ENCODE results near the gene SCGB3A1. TPM values are rescaled to one million over a fixed set of nuclear protein-coding genes. Genes with fewer than 3 reads are reported as not detected.

SCGB3A1 gene
- total RNA-seq, 1 experiment from 2014 or later, result not detected

DNA sequence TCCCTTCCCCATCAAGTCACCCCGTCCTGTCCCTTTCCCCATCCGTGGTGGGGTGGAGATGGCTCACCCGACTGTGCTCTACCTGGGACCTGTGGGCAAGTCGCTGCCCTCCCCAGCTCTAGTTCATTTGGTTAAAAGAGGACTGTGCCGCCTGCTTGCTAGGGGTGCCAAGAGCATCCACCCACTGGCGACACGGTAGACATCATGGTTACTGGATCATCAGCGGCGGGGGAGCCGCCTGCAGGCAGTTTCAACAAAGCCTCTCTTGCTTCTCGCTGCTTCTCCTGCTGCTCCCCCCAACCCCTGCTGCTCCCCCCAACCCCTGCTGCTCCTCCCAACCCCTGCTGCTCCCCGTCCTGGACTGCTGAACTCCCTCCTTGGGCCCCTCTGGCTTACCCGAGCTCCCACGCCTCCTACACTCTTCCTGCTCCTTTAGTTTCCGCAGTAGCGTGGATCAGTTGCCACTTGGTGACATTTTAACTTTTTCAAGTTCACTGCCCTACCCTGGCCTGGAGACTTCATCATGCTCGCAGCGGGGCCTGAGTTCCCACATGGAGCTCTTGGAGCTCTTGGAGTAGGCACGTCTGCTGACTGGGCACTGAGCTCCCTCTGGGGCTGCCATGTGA, 22.0 kb upstream of the SCGB3A1 start:
- no peaks in the 10 kb centered on the region for H3K9me3 ChIP-seq (ENCODE audit: low read length)
- ATAC-seq (no peak), DNase-seq (no peak)
- ChIA-PET CTCF (no interaction called here), POLR2A (ENCODE audit: unreplicated experiment) (no interaction called here)
- intact Hi-C loops (cut with micrococcal nuclease), result no loop called here
- no peaks in the 10 kb centered on the region for H3K9me2 ChIP-seq (replicated peaks; ENCODE audit: low read length)
- peaks cover 7% of the 10 kb centered on the region for H3K27me3 ChIP-seq (ENCODE audit: low read length)
- TF ChIP-seq, protein P1, sequence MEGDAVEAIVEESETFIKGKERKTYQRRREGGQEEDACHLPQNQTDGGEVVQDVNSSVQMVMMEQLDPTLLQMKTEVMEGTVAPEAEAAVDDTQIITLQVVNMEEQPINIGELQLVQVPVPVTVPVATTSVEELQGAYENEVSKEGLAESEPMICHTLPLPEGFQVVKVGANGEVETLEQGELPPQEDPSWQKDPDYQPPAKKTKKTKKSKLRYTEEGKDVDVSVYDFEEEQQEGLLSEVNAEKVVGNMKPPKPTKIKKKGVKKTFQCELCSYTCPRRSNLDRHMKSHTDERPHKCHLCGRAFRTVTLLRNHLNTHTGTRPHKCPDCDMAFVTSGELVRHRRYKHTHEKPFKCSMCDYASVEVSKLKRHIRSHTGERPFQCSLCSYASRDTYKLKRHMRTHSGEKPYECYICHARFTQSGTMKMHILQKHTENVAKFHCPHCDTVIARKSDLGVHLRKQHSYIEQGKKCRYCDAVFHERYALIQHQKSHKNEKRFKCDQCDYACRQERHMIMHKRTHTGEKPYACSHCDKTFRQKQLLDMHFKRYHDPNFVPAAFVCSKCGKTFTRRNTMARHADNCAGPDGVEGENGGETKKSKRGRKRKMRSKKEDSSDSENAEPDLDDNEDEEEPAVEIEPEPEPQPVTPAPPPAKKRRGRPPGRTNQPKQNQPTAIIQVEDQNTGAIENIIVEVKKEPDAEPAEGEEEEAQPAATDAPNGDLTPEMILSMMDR (conservative IDR thresholded peaks at IDR 0.05; ENCODE audit: low read depth, low read length), result no peak
- no peak for TF ChIP-seq EZH2 (IDR thresholded peaks at IDR 0.05; ENCODE audit: low read length, unreplicated experiment)
- no peak for TF ChIP-seq EZH2phosphoT487 (IDR thresholded peaks at IDR 0.05; ENCODE audit: borderline replicate concordance, low read length)
- no peaks in the 10 kb centered on the region for H3F3A ChIP-seq (ENCODE audit: low read length, unreplicated experiment)
- H3K9ac ChIP-seq (ENCODE audit: low read length), result no peak overlapping the region
- H2AFZ ChIP-seq (ENCODE audit: low read length), result no peak overlapping the region
- H3K4me3 ChIP-seq (ENCODE audit: low read length), result no peak overlapping the region
- no peak overlapping the region for H3K4me2 ChIP-seq (ENCODE audit: low read length)
- H3K27ac ChIP-seq (ENCODE audit: low read length), result no peak overlapping the region
- no peaks in the 10 kb centered on the region for H3K4me1 ChIP-seq (ENCODE audit: insufficient read depth, low read length)
- H4K20me1 ChIP-seq (ENCODE audit: low read length), result no peaks in the 10 kb centered on the region
- no peaks in the 10 kb centered on the region for H3K79me2 ChIP-seq (ENCODE audit: low read length)
- no peaks in the 10 kb centered on the region for H3K36me3 ChIP-seq (ENCODE audit: low read depth, low read length)
- no TSS peak for BruUV-seq (replicated peaks)

DNA sequence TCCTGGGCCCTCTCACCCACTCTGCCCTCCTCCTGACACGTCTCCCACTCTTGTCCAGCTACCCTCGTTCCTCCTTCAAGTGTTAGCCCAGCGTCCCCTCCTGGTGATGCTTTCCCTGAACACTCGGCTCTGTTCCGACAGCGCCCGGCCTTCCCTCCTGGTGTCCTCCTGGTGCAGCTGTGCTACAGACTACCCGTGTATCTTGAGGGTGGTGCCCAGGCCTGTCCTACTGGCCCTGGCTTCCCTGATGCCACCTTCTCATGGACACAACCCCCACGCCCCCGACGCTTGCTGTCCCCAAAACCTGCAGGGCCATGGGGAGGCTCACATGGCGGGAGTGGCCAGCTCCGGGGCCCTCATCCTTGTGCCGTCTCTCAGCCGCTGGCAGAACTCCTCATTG, 21.4 kb upstream of the SCGB3A1 start:
- Histone ChIP-seq H3K36me3 (ENCODE audit: low read depth, low read length) (no peaks in the 10 kb centered on the region), H2AFZ (ENCODE audit: low read length) (no peak overlapping the region), H3K9me3 (ENCODE audit: low read length) (no peaks in the 10 kb centered on the region), H3K4me2 (ENCODE audit: low read length) (no peak overlapping the region), H3K27me3 (ENCODE audit: low read length) (peaks cover 6% of the 10 kb centered on the region), H3K9me2 (replicated peaks; ENCODE audit: low read length) (no peaks in the 10 kb centered on the region), H3K79me2 (ENCODE audit: low read length) (no peaks in the 10 kb centered on the region), H3K4me1 (ENCODE audit: insufficient read depth, low read length) (no peaks in the 10 kb centered on the region), H3F3A (ENCODE audit: low read length, unreplicated experiment) (no peaks in the 10 kb centered on the region), H3K9ac (ENCODE audit: low read length) (no peak overlapping the region), H4K20me1 (ENCODE audit: low read length) (no peaks in the 10 kb centered on the region), H3K27ac (ENCODE audit: low read length) (no peak overlapping the region), H3K4me3 (ENCODE audit: low read length) (no peak overlapping the region)
- TF ChIP-seq, protein P1 (conservative IDR thresholded peaks at IDR 0.05; ENCODE audit: low read depth, low read length), result no peak
- TF ChIP-seq EZH2 (IDR thresholded peaks at IDR 0.05; ENCODE audit: low read length, unreplicated experiment) (no peak), EZH2phosphoT487 (IDR thresholded peaks at IDR 0.05; ENCODE audit: borderline replicate concordance, low read length) (no peak)
- intact Hi-C loops (cut with micrococcal nuclease), result no loop called here
- no peak for ATAC-seq
- BruUV-seq (replicated peaks), result no TSS peak
- ChIA-PET CTCF (no interaction called here), POLR2A (ENCODE audit: unreplicated experiment) (no interaction called here)
- no peak for DNase-seq

DNA sequence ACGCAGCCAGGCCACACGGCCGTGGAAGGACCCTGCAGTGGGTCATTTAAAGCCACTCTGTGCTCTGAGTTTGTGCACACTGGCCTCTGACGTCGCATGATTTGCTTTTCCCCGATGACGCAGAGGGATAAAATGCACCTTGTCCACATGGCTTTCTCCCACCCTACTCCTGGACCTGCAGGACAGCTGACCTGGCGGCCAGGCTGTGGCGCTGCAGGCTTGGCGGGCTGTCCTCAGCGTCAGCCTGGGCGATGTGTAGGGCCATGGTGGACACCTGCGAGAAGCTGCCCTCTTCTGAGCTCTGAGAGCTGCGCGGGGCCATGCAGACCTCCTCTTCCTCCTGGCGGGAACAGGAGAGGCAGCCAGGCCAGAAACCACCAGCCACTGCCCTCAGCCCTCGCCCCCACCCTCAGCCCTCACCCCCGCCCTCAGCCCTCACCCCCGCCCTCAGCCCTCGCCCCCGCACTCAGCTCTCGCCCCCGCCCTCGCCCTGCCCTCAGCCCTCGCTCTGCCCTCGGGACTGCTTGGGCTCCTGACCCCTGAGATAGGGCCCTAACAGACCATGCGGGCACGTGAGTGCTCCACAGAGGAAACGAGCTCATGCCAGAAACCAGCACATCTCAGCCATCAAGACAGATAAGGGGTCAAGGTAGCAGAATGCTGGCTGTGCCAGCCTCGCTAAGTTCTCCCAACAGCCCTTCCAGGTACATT, 20.0 kb upstream of the SCGB3A1 start:
- H3K9me3 ChIP-seq (ENCODE audit: low read length), result no peaks in the 10 kb centered on the region
- ATAC-seq (peak; percentile 47; the same call in 1 of the 2 replicates), DNase-seq (peak; percentile 18)
- no peak overlapping the region for H3K9ac ChIP-seq (ENCODE audit: low read length)
- H3K9me2 ChIP-seq (replicated peaks; ENCODE audit: low read length), result no peaks in the 10 kb centered on the region
- no peak overlapping the region for H2AFZ ChIP-seq (ENCODE audit: low read length)
- ChIA-PET POLR2A (ENCODE audit: unreplicated experiment) (no interaction called here), CTCF (no interaction called here)
- H3K27me3 ChIP-seq (ENCODE audit: low read length), result peaks cover 4% of the 10 kb centered on the region; the same call in 1 of the 2 replicates
- no peak overlapping the region for H3K27ac ChIP-seq (ENCODE audit: low read length)
- BruUV-seq (replicated peaks), result no TSS peak
- no peak overlapping the region for H3K4me3 ChIP-seq (ENCODE audit: low read length)
- no peaks in the 10 kb centered on the region for H3K36me3 ChIP-seq (ENCODE audit: low read depth, low read length)
- H3F3A ChIP-seq (ENCODE audit: low read length, unreplicated experiment), result no peaks in the 10 kb centered on the region
- H3K4me1 ChIP-seq (ENCODE audit: insufficient read depth, low read length), result no peaks in the 10 kb centered on the region
- H4K20me1 ChIP-seq (ENCODE audit: low read length), result no peaks in the 10 kb centered on the region
- no peak overlapping the region for H3K4me2 ChIP-seq (ENCODE audit: low read length)
- no peaks in the 10 kb centered on the region for H3K79me2 ChIP-seq (ENCODE audit: low read length)
- intact Hi-C loops (cut with micrococcal nuclease), result no loop called here
- TF ChIP-seq EZH2phosphoT487 (IDR thresholded peaks at IDR 0.05; ENCODE audit: borderline replicate concordance, low read length), result no peak
- TF ChIP-seq, protein P1 (conservative IDR thresholded peaks at IDR 0.05; ENCODE audit: low read depth, low read length), result peak; percentile 21; the same call in 1 of the 2 replicates
